GM18519 (cell line): ENCODE results near the gene AOC3.
A peak's percentile ranks its signal among the peaks of the same experiment; 100 is the strongest.

Experiments
- ATAC-seq: cut with Tn5 transposase; IDR thresholded peaks from one replicate; pipeline ENCODE4 v1.9.1; 2021; ENCODE audit warnings: mild to moderate bottlenecking, moderate library complexity; ENCODE audit not compliant: unreplicated experiment, low FRiP score

AOC3 gene, protein sequence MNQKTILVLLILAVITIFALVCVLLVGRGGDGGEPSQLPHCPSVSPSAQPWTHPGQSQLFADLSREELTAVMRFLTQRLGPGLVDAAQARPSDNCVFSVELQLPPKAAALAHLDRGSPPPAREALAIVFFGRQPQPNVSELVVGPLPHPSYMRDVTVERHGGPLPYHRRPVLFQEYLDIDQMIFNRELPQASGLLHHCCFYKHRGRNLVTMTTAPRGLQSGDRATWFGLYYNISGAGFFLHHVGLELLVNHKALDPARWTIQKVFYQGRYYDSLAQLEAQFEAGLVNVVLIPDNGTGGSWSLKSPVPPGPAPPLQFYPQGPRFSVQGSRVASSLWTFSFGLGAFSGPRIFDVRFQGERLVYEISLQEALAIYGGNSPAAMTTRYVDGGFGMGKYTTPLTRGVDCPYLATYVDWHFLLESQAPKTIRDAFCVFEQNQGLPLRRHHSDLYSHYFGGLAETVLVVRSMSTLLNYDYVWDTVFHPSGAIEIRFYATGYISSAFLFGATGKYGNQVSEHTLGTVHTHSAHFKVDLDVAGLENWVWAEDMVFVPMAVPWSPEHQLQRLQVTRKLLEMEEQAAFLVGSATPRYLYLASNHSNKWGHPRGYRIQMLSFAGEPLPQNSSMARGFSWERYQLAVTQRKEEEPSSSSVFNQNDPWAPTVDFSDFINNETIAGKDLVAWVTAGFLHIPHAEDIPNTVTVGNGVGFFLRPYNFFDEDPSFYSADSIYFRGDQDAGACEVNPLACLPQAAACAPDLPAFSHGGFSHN

DNA sequence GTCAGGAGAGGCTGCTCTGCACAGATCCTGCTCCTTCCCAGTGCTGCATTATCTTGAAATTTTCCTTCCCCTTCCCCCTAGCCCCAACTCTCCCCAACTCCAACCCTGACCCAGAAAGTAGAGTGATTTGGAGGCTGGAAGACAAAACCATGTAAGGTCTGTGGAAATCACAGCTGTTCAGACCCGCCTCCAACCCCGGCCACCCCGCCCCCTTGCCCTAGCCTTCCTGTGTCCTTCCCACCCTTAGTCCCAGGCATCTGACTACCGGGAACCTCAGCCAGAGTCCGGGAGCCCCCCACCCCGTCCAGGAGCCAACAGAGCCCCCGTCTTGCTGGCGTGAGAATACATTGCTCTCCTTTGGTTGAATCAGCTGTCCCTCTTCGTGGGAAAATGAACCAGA lies at the start of gene AOC3:
Gene AOC3 (plus strand): TSS at position 246 of the 400 bp plus-strand sequence. CDS start 145 bp downstream, at position 391.
- no peak for ATAC-seq

DNA sequence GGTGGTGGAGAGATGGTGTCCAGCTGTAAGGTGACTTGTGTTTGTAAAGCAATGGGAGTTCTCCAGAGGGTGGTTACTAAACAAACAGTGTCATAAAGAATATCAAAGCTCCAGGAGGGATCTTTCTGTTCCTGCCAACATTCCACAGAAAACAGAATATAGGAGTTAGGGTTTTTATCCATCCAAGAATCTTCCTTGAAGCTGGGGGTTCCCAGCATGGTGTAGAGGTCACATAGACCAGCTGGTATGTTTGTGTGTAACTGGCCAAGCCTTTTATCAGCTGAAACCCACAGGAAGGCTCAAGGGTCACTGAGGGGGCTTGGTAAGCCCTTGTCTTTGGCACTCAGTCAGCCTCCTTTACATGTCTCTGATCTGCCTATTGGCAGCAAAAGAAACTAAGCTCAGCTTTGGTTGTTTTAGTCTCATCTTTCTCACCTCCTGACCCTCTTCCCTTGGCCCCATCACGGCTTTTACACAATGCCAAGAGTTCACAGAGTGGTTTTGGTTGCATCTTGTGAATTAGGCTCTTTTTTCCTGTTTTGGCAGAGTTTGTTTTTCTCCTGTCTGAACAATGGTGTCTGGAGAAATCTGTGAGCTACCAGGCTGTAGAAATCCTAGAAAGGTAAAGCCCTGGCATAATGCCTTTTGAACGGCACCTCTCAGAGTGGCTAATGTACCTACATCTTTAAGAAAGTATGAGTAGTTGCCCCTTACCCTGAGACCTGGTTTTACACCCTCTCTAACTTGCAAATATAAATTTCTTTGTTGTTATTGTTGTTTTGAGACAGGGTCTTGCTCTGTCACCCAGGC lies 47.7 kb upstream of the AOC3 start:
- no peak for ATAC-seq

DNA sequence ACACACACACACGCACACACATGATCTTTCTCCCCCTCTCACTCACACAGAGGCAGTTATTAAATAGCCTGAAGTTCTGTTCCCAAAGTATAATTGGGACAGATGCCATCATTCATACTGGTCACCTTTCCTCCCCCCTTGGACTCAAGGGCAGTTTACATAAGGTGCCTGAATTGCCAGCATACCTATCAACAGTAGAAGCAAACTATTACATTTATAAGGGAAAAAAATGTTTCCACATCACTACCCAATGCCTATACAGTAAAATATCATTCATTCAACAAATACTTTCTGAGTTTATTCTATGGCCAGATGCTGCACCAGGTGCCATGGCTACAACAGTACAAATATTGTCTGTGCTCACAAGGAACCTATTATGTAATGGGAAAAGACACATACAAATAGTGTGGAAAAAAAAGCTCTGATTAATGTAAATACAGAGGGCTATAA lies 46.1 kb upstream of the AOC3 start:
- ATAC-seq, result no peak

DNA sequence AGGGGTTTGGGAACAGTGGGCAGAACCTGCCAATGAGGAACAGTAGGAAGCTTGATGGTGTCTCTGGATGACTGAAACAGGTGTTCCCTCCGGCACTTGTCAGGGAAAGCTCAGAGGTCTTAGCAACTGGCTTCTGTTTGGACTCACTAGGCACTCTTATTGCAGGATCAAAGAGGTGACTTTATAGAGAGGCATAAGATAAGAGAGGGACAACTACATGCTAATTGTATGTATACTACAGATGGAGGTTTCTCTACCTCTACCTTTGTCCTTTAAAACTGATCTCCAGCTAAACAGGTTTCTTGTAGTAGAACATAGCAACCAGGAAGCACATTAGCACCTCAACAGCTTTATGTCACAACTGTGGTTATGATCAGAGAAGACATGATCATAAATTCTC lies 44.8 kb upstream of the AOC3 start:
- ATAC-seq, result no peak

DNA sequence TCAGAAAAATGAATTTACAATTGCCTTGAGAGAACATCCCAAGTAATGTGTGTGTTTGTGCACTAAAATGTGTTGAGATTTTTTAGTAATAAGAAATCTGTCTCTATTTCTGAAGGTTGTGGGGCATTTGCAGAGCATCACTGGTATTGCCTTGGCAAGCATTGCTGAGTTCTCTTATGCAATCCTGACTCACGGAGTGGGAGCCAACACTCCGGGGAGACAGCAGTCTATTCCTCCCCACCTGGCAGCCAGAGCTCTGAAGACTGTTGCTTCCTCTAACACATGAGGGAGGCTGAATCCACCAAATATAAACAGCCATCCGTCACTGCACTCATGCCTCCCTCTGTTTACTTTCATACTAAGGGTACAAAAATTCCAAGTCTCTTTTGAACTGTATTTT lies 41.7 kb upstream of the AOC3 start:
- ATAC-seq, result no peak

DNA sequence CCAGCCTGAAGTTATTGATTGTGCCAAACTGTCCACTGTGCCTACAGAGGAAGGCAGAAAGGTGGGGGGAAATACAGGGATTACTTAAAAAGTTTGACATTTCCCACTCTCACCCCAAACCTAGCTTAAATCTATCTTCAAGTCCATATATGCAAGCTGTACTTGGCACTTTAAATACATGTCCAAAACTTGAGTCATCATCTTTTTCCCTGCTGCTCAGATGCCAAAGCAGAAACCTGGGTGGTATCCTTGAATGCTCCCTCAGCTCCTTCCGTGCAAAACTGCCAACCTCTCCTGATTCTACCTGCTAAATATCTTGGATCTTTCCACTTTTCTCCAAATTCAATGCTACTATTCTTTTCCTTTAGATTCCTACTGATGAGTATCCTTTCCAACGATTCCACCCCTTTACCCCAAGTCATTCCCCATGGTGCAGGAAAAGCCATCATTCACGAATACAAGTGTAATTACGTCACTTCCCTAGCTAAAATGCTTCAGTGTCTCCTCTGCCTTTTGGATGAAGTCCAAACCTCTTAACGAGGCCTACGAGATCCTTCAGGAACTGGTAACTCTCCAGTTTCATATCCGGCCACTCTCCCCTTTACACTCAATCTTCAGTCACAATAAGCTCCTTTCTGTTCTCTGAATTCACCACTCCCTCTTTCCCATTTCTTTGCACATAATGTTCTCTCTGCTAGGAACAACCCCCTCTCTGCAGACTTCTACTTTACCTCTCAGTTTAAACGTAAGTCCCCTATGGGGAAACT lies 36.2 kb upstream of the AOC3 start:
- no peak for ATAC-seq

DNA sequence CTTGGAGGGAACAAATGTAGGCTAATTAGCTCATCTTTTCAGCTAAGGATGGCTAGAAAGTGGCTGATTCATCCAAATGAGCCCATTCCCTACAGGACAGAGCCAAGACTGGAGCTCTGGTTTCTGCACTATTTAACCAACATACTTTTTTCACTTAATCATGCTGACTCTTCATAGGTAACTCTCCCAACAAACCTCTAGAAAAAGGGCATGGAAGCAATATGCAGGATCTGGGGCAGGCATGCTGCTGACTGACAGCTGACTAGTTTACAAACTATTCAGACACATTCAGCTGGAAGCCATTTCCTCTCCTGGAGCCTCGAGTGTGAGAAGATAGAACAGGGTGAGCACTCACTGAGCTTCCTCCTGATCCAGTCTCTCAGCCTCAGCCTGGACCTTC lies 33.1 kb upstream of the AOC3 start:
- no peak for ATAC-seq

DNA sequence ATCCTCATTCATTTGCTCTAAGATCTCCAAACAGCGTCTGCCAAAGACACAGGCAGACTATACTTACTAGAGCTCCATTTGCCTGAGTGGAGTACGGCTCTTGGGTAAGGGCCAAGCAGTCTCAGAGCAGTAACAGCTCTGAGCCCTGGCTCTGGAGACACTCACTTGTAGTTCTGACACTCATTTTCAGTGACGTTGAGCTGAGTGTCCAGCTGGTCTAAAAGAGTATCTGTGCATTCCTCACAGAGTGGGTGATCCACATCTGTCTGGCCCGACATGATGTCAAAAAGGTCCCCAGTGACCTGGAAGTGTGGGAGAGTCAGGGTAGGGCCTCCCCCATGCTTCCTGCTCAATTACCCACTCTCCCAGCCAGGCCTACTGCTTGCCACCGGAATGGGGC lies 32.6 kb upstream of the AOC3 start:
- no peak for ATAC-seq

DNA sequence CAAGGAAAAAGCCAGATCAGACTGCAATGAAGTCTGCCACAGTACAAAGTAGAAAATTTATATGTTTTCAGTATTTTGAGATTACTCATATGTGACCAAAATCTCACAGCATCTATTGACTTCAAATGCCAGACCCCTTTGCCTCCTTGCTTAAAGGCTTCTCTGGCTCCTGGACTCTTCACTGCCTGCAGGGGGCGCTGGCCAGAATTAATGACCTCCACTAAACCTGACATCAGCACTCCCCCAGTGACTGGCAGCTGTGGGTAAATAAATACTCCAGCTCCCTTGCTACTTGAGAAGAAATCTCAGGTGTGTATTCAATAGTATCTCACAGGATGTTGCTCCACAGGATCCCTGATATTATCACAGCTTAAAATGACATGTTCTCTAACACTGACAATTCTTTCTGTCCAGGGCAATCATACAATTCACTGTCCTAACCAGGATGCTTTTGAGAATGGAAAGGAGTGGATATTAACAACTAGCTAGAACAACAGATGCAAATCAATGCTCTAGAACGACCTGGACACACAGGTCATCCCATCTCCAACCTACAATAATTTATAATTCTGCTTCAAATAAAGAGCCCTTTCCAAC lies 31.0 kb upstream of the AOC3 start:
- ATAC-seq, result no peak

DNA sequence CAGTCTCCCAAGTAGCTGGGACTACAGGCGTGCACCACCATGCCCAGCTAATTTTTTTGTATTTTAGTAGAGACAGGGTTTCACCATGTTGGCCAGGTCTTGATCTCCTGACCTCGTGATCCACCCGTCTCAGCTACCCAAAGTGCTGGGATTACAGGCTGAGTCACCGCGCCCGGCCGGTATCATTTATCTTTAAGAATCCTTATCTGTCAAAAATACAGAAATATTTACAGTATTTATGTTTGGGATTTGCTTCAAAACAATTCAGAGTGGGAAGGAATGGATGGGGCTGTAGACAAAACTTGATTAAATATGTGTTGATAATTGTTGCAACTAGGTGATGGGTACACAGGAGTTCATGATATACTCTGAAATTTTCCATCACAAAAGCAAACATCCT lies 29.8 kb upstream of the AOC3 start:
- ATAC-seq, result no peak

DNA sequence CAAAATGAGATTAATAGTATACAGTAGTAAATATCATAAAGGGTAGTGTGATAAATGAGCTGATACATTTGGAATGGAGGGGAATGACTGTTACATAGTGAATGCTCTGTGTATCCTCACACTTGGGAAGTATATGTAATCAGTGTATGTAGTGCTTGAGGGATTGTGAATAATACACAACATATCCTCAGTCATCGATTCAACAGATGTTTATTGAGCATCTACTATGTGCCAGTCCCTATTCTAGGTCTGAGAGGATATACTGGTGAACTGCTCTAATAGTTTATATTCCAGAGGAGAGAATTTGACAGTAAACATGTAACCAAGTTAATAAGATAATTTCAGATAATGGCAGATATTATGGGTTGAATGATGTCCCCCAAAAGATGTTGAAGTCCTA lies 23.5 kb upstream of the AOC3 start:
- ATAC-seq, result no peak

DNA sequence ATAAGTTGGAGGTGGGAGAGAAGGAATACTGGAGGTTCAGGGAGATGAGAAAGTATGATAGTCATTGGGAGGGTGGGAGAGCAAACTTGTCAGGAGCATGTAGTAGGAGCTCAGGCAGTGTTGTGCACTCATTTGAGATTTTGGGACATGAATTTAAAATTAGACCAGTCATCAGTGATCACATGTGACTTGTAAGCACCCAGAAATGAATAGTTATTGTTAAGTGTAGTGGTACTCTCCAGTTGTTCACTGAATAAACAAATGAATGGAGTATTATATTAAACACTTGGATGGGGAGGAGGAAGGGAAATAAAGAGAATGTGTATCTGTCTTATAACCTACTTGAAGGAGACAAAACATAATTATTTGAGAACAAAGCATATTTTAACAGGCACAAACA lies 20.0 kb upstream of the AOC3 start:
- no peak for ATAC-seq

DNA sequence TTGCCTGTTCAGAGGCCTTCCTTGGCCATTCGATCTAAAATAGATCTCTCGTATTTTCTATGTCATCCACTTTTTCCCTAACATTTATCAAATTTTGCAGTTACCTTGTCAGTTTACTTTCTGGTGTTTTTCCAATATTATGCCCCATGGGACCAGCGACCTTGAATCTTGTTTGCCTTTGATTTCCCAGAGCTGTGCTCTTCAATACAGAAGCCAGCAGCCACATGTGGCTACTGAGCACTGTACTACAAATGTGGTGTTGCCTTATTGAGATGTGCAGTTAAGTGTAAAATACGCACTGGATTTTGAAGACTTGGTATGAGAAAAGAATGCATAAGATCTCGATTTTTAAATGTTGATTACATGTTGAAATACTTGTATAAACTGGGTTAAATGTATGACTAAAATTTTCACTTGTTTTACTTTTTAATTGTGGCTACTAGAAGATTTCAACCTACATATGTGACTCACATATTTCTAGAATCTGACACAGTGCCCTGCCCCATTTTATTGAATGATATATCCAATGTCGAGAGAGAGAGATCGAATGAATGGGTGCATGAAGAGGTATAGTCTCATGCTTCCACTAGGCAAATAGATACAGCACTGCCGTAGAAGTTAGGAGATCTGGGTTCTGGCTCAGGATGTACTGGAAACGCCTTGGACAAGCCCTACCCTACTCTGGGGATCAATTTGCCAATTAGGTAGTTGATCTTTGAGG lies 18.6 kb upstream of the AOC3 start:
- ATAC-seq, result no peak

DNA sequence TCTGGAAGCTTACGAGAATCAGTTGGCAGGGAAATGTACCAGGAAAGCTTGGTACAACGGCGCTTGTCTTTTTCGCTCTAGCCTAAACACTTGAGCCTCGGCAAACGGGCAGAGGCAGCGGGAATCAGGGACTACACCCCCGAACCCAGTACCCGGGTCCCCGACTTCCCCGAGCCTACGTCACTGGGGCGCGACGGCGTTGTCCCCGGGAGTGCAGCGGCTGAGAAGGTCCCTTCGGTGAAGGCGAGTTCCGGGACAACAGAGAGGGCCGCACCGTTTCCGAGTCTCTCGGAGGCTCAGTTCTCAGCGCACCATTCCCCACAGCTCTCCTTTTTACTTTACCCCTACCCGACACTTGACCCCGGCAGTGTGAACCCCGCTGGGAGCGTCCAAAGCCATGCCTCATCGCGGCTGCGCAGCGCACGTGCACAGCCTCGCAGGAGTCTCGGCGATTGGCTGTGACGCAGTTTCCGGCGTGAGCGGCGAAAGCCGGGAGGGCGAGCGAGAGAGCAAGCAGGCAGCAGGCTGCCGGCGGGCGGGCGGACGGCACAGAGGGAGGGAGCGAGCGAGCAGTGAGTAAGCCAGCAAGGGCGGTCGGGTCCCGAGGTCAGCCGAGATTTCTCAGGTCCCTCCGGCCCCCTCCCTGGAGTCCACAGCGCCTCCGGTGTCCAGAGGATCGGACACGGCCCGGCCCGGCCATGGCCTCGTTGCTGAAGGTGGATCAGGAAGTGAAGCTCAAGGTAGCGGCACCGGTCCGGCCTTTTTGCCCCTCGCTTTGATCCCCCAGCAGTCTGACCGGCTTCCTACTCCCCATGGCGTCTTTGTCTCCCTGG lies 17.8 kb upstream of the AOC3 start, which contains the start of gene PSME3:
Gene PSME3 (plus strand): TSS at position 464 of the 833 bp plus-strand sequence. CDS start 235 bp downstream, at position 699.
- peak; percentile 76 for ATAC-seq

DNA sequence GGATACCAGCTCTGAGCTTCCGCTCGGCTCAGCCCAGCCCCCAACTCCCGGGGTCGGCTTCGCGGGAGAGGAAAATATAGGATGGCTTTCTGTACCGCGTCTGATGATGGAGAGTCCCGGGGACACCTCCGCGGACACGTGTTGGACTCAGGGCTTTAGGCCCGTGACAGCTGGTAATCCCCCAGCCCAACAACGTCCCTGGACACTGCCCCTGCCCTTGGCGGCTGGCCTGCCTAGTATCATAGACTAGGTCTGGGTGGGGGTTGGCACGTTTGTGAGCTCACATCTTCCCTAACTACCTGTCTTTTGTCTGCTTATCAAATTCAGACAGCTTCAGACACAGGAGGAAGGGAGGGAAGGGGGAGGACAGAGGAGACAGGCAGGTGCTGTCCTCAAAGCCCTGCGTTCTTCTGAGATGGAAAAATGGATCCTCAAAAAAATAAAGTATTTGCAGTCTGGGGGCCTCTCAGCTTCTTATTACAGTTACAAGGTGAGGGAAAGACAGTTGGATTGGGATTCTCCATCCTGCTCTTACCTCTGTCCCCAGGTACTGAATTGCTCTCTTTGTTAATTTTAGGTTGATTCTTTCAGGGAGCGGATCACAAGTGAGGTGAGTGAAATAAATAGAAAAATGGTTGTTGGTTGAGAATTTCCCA lies 17.1 kb upstream of the AOC3 start:
- ATAC-seq, result no peak

DNA sequence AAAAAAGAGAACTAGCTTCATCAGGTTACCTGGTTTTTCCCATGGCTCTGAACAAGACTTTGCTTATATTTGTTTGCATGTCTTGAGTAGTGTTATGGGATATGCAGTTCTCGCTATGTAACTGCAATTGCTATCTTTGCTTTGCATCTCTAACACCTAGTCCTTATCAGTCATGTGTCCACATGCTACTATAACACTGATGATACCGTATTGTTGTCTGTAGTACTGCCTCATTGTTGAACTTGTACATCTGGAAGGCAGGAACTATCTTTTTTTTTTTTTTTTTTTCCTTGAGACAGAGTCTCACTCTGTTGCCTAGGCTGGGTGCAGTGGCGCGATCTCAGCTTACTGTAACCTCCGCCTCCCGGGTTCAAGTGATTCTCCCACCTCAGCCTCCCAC lies 15.3 kb upstream of the AOC3 start:
- ATAC-seq, result no peak

DNA sequence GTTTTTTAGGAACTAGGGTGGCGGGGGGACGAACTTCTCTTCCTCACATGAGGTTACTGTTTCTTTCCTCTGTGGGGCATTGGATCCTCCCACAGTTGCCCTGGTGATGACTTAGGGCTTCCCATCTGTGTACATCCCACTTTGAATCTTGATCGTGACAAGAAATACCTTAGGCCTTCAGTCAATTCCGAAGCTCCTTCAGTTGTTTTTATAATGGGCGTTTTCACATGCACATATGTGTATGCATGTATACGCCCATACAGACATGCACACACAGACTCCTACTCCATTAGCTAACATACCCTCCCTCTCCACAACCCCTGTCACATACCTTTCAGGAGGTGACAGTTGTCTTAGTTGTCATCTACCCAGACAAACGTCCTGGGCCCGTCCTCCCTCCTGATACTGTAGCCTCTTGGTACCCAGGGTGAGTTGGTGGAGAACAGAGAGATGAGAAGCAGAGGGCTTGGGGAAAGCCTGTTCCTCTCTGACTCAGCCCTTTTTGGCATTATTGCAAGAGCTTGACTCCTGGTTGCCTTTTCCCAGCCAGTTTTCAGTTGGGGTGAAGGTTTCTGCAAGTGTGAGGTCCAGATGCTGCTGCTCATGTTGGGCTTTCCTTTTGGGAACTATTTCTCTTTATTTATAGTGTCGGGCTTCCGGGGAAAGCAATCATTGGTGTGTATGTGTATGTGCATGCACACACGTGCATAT lies 8.9 kb upstream of the AOC3 start:
- no peak for ATAC-seq
